ENCODE results near the gene PPIAL4G.
"Not testable (repeated sequence)": the region's sequence is repeated elsewhere in the genome, so short reads cannot be mapped to it uniquely, and the experiment has no call there.

DNA sequence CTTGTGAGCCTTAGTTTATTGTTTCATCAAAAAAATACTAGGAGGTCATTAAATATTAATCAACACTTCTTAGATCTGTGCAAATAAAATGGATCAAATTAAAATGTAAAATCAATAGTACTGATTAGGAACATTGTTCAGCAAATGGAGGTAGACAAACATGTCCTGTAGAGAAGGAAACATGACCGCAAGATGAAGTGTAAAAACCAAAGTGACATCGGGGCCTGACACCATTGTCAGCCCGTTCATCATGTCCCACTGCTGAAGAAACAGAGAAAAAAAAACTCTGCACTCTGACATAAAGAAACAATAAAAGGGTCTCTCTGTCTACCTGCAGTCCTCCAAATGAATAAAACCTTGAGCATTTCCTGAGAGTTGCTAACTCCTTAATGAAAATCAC lies 31.2 kb upstream of the PPIAL4G start:
- TF ChIP-seq, protein P1, sequence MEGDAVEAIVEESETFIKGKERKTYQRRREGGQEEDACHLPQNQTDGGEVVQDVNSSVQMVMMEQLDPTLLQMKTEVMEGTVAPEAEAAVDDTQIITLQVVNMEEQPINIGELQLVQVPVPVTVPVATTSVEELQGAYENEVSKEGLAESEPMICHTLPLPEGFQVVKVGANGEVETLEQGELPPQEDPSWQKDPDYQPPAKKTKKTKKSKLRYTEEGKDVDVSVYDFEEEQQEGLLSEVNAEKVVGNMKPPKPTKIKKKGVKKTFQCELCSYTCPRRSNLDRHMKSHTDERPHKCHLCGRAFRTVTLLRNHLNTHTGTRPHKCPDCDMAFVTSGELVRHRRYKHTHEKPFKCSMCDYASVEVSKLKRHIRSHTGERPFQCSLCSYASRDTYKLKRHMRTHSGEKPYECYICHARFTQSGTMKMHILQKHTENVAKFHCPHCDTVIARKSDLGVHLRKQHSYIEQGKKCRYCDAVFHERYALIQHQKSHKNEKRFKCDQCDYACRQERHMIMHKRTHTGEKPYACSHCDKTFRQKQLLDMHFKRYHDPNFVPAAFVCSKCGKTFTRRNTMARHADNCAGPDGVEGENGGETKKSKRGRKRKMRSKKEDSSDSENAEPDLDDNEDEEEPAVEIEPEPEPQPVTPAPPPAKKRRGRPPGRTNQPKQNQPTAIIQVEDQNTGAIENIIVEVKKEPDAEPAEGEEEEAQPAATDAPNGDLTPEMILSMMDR (IDR thresholded peaks at IDR 0.05; ENCODE audit: low read depth, low read length), result not testable (repeated sequence)
- not testable (repeated sequence) for TF ChIP-seq EZH2phosphoT487 (IDR thresholded peaks at IDR 0.05; ENCODE audit: low read depth)
